ENCODE measurements around the gene RAB29.

DNA sequence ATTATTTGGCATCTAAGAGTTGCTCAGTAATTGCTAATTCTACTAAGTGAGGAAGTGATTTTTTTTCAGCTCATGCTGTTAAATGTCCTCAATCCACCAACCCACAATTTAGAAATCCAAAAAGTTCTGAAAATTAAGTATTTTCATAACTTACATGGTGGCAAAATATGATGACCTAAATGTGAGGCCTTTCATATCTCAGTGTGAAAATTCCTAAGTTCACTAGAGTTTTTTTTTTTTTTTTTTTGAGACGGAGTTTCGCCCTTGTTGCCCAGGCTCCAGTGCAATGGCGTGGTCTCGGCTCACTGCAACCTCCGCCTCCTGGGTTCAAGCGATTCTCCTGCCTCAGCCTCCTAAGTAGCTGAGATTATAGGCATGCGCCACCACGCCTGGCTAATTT is 30.9 kb downstream of the RAB29 start:
- TF ChIP-seq, protein P1, sequence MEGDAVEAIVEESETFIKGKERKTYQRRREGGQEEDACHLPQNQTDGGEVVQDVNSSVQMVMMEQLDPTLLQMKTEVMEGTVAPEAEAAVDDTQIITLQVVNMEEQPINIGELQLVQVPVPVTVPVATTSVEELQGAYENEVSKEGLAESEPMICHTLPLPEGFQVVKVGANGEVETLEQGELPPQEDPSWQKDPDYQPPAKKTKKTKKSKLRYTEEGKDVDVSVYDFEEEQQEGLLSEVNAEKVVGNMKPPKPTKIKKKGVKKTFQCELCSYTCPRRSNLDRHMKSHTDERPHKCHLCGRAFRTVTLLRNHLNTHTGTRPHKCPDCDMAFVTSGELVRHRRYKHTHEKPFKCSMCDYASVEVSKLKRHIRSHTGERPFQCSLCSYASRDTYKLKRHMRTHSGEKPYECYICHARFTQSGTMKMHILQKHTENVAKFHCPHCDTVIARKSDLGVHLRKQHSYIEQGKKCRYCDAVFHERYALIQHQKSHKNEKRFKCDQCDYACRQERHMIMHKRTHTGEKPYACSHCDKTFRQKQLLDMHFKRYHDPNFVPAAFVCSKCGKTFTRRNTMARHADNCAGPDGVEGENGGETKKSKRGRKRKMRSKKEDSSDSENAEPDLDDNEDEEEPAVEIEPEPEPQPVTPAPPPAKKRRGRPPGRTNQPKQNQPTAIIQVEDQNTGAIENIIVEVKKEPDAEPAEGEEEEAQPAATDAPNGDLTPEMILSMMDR (IDR thresholded peaks at IDR 0.05): no peak
- TF ChIP-seq EP300 (IDR thresholded peaks at IDR 0.05) (no peak), POLR2AphosphoS5 (IDR thresholded peaks at IDR 0.05) (no peak)

Measured in gastroesophageal sphincter (tissue), 3 donors.